Liver (tissue), 9 donors: ENCODE data around the gene CEP250. TPM values are rescaled to one million over a fixed set of nuclear protein-coding genes. Genes with fewer than 3 reads are reported as not detected.

Source experiments
- DNase-seq: peaks from one replicate; pipeline ENCODE4 v3.0.0-alpha.2; 2017; ENCODE audit warnings: low spot score
- H3K27ac ChIP-seq, 2 donors: one replicate each; pipeline ENCODE4 v1.7.0; 2013; ENCODE audit warnings: inconsistent platforms in 2 of 2, low read length in 2 of 2, control low read depth in 1 of 2, low read depth in 1 of 2, mild to moderate bottlenecking in 1 of 2
- H3K27me3 ChIP-seq, 4 donors: one replicate each; pipeline versions ENCODE4 v1.6.1 to v1.7.0; 2013; ENCODE audit warnings: low read length in 3 of 4, inconsistent platforms in 1 of 4, mild to moderate bottlenecking in 1 of 4, moderate library complexity in 1 of 4; ENCODE audit not compliant: control insufficient read depth in 4 of 4, insufficient read depth in 4 of 4
- H3K36me3 ChIP-seq, 4 donors: one replicate each; pipeline versions ENCODE4 v1.6.1 to v1.7.0; 2013; ENCODE audit warnings: low read length in 3 of 4, mild to moderate bottlenecking in 3 of 4, low read depth in 1 of 4, moderate library complexity in 1 of 4; ENCODE audit not compliant: control insufficient read depth in 4 of 4, insufficient read depth in 3 of 4
- H3K4me1 ChIP-seq, 4 donors: one replicate each; pipeline versions ENCODE4 v1.6.1 to v1.7.0; 2013; ENCODE audit warnings: low read length in 3 of 4, mild to moderate bottlenecking in 3 of 4, moderate library complexity in 1 of 4; ENCODE audit not compliant: control insufficient read depth in 4 of 4, insufficient read depth in 4 of 4
- H3K4me3 ChIP-seq, 3 donors: one replicate each; pipeline versions ENCODE4 v1.6.1 to v1.7.0; 2013; ENCODE audit warnings: low read length in 3 of 3, control low read depth in 1 of 3, low read depth in 1 of 3, mild to moderate bottlenecking in 1 of 3
- H3K9ac ChIP-seq, 2 donors: one replicate each; pipeline ENCODE4 v1.7.0; 2013; ENCODE audit warnings: low read length in 2 of 2, mild to moderate bottlenecking in 2 of 2, moderate library complexity in 2 of 2, control low read depth in 1 of 2, low read depth in 1 of 2
- H3K9me3 ChIP-seq, 4 donors: one replicate each; pipeline versions ENCODE4 v1.6.1 to v1.7.0; 2013; ENCODE audit warnings: low read length in 3 of 4; ENCODE audit not compliant: control insufficient read depth in 4 of 4
- ATF3 ChIP-seq: IDR thresholded peaks from 2 replicates; pipeline ENCODE4 v1.6.1; 2016; ENCODE audit warnings: antibody characterized with exemption
- EGR1 ChIP-seq, 2 donors: IDR thresholded peaks; 2 replicates each; pipeline ENCODE4 v1.6.1; 2016 to 2018; ENCODE audit warnings: antibody characterized with exemption in 2 of 2, low read depth in 2 of 2
- FOXA1 ChIP-seq: IDR thresholded peaks from 2 replicates; pipeline ENCODE4 v1.6.1; 2016; ENCODE audit warnings: antibody characterized with exemption
- FOXA2 ChIP-seq: IDR thresholded peaks from 2 replicates; pipeline ENCODE4 v1.6.1; 2016; ENCODE audit warnings: antibody characterized with exemption
- HNF4G ChIP-seq: IDR thresholded peaks from 2 replicates; pipeline ENCODE4 v1.6.1; 2016; ENCODE audit warnings: antibody characterized with exemption
- NR2F2 ChIP-seq: IDR thresholded peaks from 2 replicates; pipeline ENCODE4 v1.6.1; 2016; ENCODE audit warnings: antibody characterized with exemption
- REST ChIP-seq: IDR thresholded peaks from 2 replicates; pipeline ENCODE4 v1.6.1; 2016; ENCODE audit warnings: antibody characterized with exemption, mild to moderate bottlenecking
- ZBTB33 ChIP-seq: IDR thresholded peaks from 2 replicates; pipeline ENCODE4 v1.6.1; 2016; ENCODE audit warnings: antibody characterized with exemption
- WGBS: extraction: QIAGEN DNeasy Blood & Tissue Kit; methylation state at CpG from one replicate; pipeline ENCODE4 v1.1.7; 2013; 5-methylcytosine and 5-hydroxymethylcytosine counted together
- polyA plus RNA-seq, 2 donors: library from polyadenylated mRNA; stranded (reverse) in 1 of 2; unstranded in 1 of 2; fragments of 200-250 nt in 1 of 2; fragments of >200 nt in 1 of 2; fragmentation: Nextera tagmentation in 1 of 2; extraction: Ambion mirVana in 1 of 2; gene quantifications; one replicate each; pipeline versions ENCODE4 v1.2.1 to v1.2.3, GENCODE V29; 2013 to 2015
- total RNA-seq, 2 donors: library from RNA; depleted of rRNA; stranded (reverse); fragments of >200 nt; gene quantifications; one replicate each; pipeline ENCODE4 v1.2.3, GENCODE V29; 2014
- donor health status: healthy.
- donor health status: healthy.
- donor health status: healthy.
- donor health status: healthy.
- donor health status: healthy.

Gene CEP250
- total and polyA plus RNA-seq, 4 donors, result 3.4 to 13.3 (median 8.3) TPM

- Histone ChIP-seq H3K27ac (no peak overlapping the region), H3K9me3 (no peaks in the 10 kb centered on the region), H3K9ac (no peak overlapping the region), H3K36me3 (peaks cover 5 to 50% (median 31%) of the 10 kb centered on the region in 4 donors), H3K27me3 (no peaks in the 10 kb centered on the region), H3K4me3 (no peak overlapping the region), H3K4me1 (no peaks in the 10 kb centered on the region)
- no peak for TF ChIP-seq ATF3
- no peak for TF ChIP-seq REST
- no peak for TF ChIP-seq EGR1 (IDR thresholded peaks at IDR 0.05; ENCODE audit: low read depth in 2 of 2)
- WGBS, result 97% methylated on average over 5 of the region's 5 CpGs
- DNase-seq, result no peak
These were observed 24.4 kb downstream of the CEP250 start for GRCh38 chr20:35479798-35480197.

GRCh38 chr20:35487479-35487878 lies 32.1 kb downstream of the CEP250 start:
- WGBS, result over 99% methylated on average over 4 of the region's 4 CpGs
- H3K36me3 ChIP-seq, result peaks cover 0 to 13% (median 7%) of the 10 kb centered on the region in 4 donors

More at GRCh38 chr20:35487479-35487878, 32.1 kb downstream of the CEP250 start:
- Histone ChIP-seq H3K4me3 (no peak overlapping the region), H3K9ac (no peak overlapping the region), H3K9me3 (no peaks in the 10 kb centered on the region), H3K27me3 (no peaks in the 10 kb centered on the region), H3K4me1 (no peaks in the 10 kb centered on the region), H3K27ac (no peak overlapping the region)
- TF ChIP-seq FOXA1 (no peak), NR2F2 (no peak), FOXA2 (no peak), ZBTB33 (no peak), HNF4G (no peak), EGR1 (IDR thresholded peaks at IDR 0.05; ENCODE audit: low read depth in 2 of 2) (no peak), REST (no peak)
- no peak for DNase-seq
